Caco-2 (cell line): ENCODE results near the gene MADD. TPM values are rescaled to one million over a fixed set of nuclear protein-coding genes. Genes with fewer than 3 reads are reported as not detected.
"Not testable (repeated sequence)": the region's sequence is repeated elsewhere in the genome, so short reads cannot be mapped to it uniquely, and the experiment has no call there.

Experiments used
- BruUV-seq: library from RNA; stranded (reverse); fragments of 400-500 nt; replicated peaks from 2 replicates; lab custom pipeline; 2021; lab: Mats Ljungman, UMichigan
- CTCF ChIA-PET: fragments of 300-600 bp; sonication (Branson Sonifier 250); formaldehyde crosslinking; loops from one replicate; lab custom pipeline; 2022; ENCODE audit warnings: antibody characterized with exemption; lab: Charles Lee
- POLR2A ChIA-PET: fragments of 300-600 bp; sonication (Branson Sonifier 250); formaldehyde crosslinking; loops from one replicate; lab custom pipeline; 2022; ENCODE audit warnings: antibody characterized with exemption; lab: Charles Lee
- DNase-seq, 2 experiments: peaks; one replicate each; pipeline versions ENCODE4 v3.0.0 to v3.0.0-alpha.2; 2020 to 2022
- H3K27me3 ChIP-seq: replicated peaks from 2 replicates; pipeline ENCODE4 v1.6.0; 2011; ENCODE audit warnings: low read length; ENCODE audit not compliant: control insufficient read depth, insufficient read depth
- H3K36me3 ChIP-seq: 2 replicates; pipeline ENCODE4 v1.5.1; 2011; ENCODE audit warnings: low read length; ENCODE audit not compliant: control insufficient read depth, insufficient read depth
- H3K4me1 ChIP-seq: fragments of 250-450 bp; sonication (Bioruptor Pico); 2 replicates; pipeline ENCODE4 v1.5.1; 2020; ENCODE audit warnings: mild to moderate bottlenecking
- H3K4me3 ChIP-seq: 2 replicates; pipeline ENCODE4 v1.5.1; 2011; ENCODE audit warnings: low read depth, mild to moderate bottlenecking, control low read depth, low read length
- H3K9me3 ChIP-seq: fragments of 250-450 bp; sonication (Bioruptor Pico); 2 replicates; pipeline ENCODE4 v1.5.1; 2020; ENCODE audit warnings: mild to moderate bottlenecking, moderate library complexity
- H3K27ac Mint-ChIP-seq: one replicate; pipeline ENCODE4 v1.8.0; 2022; ENCODE audit warnings: mixed read lengths; ENCODE audit not compliant: unreplicated experiment
- H3K27me3 Mint-ChIP-seq: one replicate; pipeline ENCODE4 v1.8.0; 2022; ENCODE audit warnings: mixed read lengths; ENCODE audit not compliant: insufficient read depth, unreplicated experiment
- H3K36me3 Mint-ChIP-seq: one replicate; pipeline ENCODE4 v1.8.0; 2022; ENCODE audit warnings: mild to moderate bottlenecking, mixed read lengths; ENCODE audit not compliant: insufficient read depth, unreplicated experiment
- H3K4me1 Mint-ChIP-seq: one replicate; pipeline ENCODE4 v1.8.0; 2022; ENCODE audit warnings: low read depth, mixed read lengths; ENCODE audit not compliant: unreplicated experiment
- H3K4me3 Mint-ChIP-seq: one replicate; pipeline ENCODE4 v1.8.0; 2022; ENCODE audit warnings: mild to moderate bottlenecking, moderate library complexity, mixed read lengths; ENCODE audit not compliant: unreplicated experiment
- H3K9me3 Mint-ChIP-seq: one replicate; pipeline ENCODE4 v1.8.0; 2022; ENCODE audit warnings: mixed read lengths; ENCODE audit not compliant: unreplicated experiment
- CTCF ChIP-seq, 2 experiments: fragments of 200-600 bp in 1 of 2; IDR thresholded peaks; 1 replicate in 1 of 2; 2 replicates in 1 of 2; pipeline versions ENCODE4 v1.5.1 to v1.8.0; 2011 to 2022; ENCODE audit warnings: antibody characterized with exemption in 1 of 2, control low read depth in 1 of 2, inconsistent platforms in 1 of 2, low read depth in 1 of 2, low read length in 1 of 2, mild to moderate bottlenecking in 1 of 2, moderate library complexity in 1 of 2; ENCODE audit not compliant: insufficient read depth in 1 of 2, severe bottlenecking in 1 of 2, unreplicated experiment in 1 of 2
- intact Hi-C: fragments of 100-400 bp; cut with micrococcal nuclease; formaldehyde crosslinking; loops from one replicate; pipeline ENCODE4 v1.10.0; 2022; ENCODE audit not compliant: unreplicated experiment
- total RNA-seq: library from RNA; stranded (reverse); gene quantifications from 2 replicates; pipeline ENCODE4 v1.2.3, GENCODE V29; 2022

Gene MADD
- total RNA-seq, 1 experiment from 2014 or later, result 63.8 TPM

- Mint-ChIP-seq H3K9me3 (no peaks in the 10 kb centered on the region), H3K4me3 (no peak overlapping the region), H3K27ac (no peak overlapping the region), H3K27me3 (no peaks in the 10 kb centered on the region), H3K36me3 (peaks cover 16% of the 10 kb centered on the region), H3K4me1 (no peaks in the 10 kb centered on the region)
- BruUV-seq, result no TSS peak
- no peaks in the 10 kb centered on the region for H3K9me3 ChIP-seq
- peaks cover 2% of the 10 kb centered on the region for H3K36me3 ChIP-seq
- ChIA-PET CTCF (no interaction called here), POLR2A (no interaction called here)
- TF ChIP-seq CTCF (IDR thresholded peaks at IDR 0.05; ENCODE audit: insufficient read depth in 1 of 2, low read depth in 1 of 2, low read length in 1 of 2, severe bottlenecking in 1 of 2, unreplicated experiment in 1 of 2), result no peak
- H3K4me3 ChIP-seq, result no peak overlapping the region
- DNase-seq, result peak in 1 of 2 experiments; percentile 31
- no peaks in the 10 kb centered on the region for H3K27me3 ChIP-seq
- intact Hi-C loops, result no loop called here
- H3K4me1 ChIP-seq, result no peaks in the 10 kb centered on the region
These were observed 63.0 kb downstream of the MADD start for GRCh38 chr11:47332791-47333525.

- Mint-ChIP-seq H3K27me3 (no peaks in the 10 kb centered on the region), H3K4me1 (no peaks in the 10 kb centered on the region), H3K4me3 (no peak overlapping the region), H3K9me3 (no peaks in the 10 kb centered on the region), H3K36me3 (peaks cover 13% of the 10 kb centered on the region), H3K27ac (no peak overlapping the region)
- Histone ChIP-seq H3K4me3 (no peak overlapping the region), H3K36me3 (peaks cover 2% of the 10 kb centered on the region), H3K9me3 (no peaks in the 10 kb centered on the region), H3K4me1 (no peaks in the 10 kb centered on the region), H3K27me3 (no peaks in the 10 kb centered on the region)
- intact Hi-C loops, result no loop called here
- ChIA-PET POLR2A (no interaction called here), CTCF (no interaction called here)
- DNase-seq, result peak in 1 of 2 experiments; percentile 30
- no TSS peak for BruUV-seq
- TF ChIP-seq CTCF (IDR thresholded peaks at IDR 0.05; ENCODE audit: insufficient read depth in 1 of 2, low read depth in 1 of 2, low read length in 1 of 2, severe bottlenecking in 1 of 2, unreplicated experiment in 1 of 2), result no peak
These were observed 63.6 kb downstream of the MADD start for GRCh38 chr11:47333526-47333845.

GRCh38 chr11:47333886-47334443 lies 64.0 kb downstream of the MADD start:
- H3K27me3 Mint-ChIP-seq, result no peaks in the 10 kb centered on the region
- no peaks in the 10 kb centered on the region for H3K4me1 Mint-ChIP-seq
- Histone ChIP-seq H3K4me3 (no peak overlapping the region), H3K27me3 (no peaks in the 10 kb centered on the region), H3K36me3 (peaks cover 2% of the 10 kb centered on the region), H3K4me1 (no peaks in the 10 kb centered on the region), H3K9me3 (no peaks in the 10 kb centered on the region)
- ChIA-PET CTCF (no interaction called here), POLR2A (no interaction called here)
- no peak for TF ChIP-seq CTCF (IDR thresholded peaks at IDR 0.05; ENCODE audit: insufficient read depth in 1 of 2, low read depth in 1 of 2, low read length in 1 of 2, severe bottlenecking in 1 of 2, unreplicated experiment in 1 of 2)
- H3K27ac Mint-ChIP-seq, result no peak overlapping the region
- H3K4me3 Mint-ChIP-seq, result no peak overlapping the region
- DNase-seq, result no peak
- no TSS peak for BruUV-seq
- intact Hi-C loops, result no loop called here
- H3K36me3 Mint-ChIP-seq, result peaks cover 8% of the 10 kb centered on the region
- no peaks in the 10 kb centered on the region for H3K9me3 Mint-ChIP-seq

- DNase-seq, H3K27me3 Mint-ChIP-seq, POLR2A ChIA-PET, H3K4me3 ChIP-seq, H3K36me3 Mint-ChIP-seq, H3K9me3 ChIP-seq, CTCF ChIA-PET, BruUV-seq, H3K27me3 ChIP-seq, H3K4me1 Mint-ChIP-seq, H3K9me3 Mint-ChIP-seq, H3K27ac Mint-ChIP-seq, intact Hi-C loops, H3K36me3 ChIP-seq, H3K4me3 Mint-ChIP-seq, H3K4me1 ChIP-seq: not testable (repeated sequence)
These were observed 64.9 kb downstream of the MADD start for GRCh38 chr11:47334699-47335411.
